Hematopoietic multipotent progenitor cell (in vitro differentiated cells): Measurements from ENCODE around the gene EPDR1. TPM values are rescaled to one million over a fixed set of nuclear protein-coding genes. Genes with fewer than 3 reads are reported as not detected.
"Not testable (repeated sequence)": the region's sequence is repeated elsewhere in the genome, so short reads cannot be mapped to it uniquely, and the experiment has no call there.

ENCODE experiments used
- DNase-seq, 3 donors: peaks; one replicate each; pipeline ENCODE4 v3.0.0-alpha.2; 2011 to 2015; ENCODE audit warnings: low read depth in 2 of 3, low spot score in 2 of 3
- total RNA-seq: library from RNA; depleted of rRNA; stranded (reverse); fragments of >200 nt; gene quantifications from one replicate; pipeline ENCODE4 v1.2.3, GENCODE V29; 2012

Gene EPDR1
- total RNA-seq, 1 donor, result 40.1 TPM

DNA sequence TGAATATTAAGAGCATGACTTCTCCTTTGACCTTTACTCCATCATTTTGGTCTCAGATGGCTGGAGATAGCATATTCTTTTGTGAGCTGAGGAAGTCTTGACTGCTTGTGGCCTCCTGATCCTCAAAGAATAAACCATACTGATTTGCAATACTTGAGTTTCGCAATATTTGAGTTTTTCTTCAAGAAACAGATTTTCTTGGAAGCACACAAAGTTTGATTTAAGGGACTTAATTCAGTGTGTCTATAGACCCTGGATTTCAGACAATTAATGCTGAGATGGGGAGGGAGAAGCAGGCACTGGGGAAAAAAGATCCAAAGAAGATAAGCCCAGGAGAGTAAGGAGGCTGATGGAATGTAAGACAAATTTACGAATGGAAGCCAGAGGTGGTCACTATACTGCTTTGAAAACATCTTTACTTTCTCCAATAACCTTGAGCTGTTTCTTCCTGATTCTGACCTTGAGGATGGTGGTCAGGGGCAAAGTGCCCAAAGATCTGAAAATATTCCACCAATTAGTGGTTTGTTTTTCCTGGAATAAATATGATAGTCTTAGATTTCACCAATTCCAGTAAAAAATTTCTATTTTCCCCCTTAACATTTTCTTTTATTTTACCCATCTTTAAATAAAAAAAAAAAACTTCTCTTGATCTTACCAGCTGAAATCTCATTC is 7.5 kb downstream of the EPDR1 start:
- DNase-seq, result no peak

DNA sequence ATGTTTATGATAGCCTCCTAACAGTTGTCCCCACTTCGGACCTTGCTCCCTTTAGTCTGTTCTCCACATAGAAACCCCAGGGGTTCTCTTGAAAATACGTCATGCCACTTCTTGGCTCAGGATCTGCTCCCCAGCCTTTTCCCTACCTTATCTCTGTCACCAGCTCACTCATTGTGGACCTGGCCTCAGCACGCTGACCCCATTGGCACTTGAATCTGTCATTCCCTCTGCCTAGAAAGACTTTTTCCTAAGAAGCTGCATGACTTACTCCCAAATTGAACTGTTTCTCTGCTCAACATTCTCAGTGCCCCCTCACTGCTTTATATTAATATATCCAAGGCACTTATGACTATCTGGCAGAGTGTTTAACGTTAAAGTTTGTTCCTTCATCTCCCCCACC is 8.4 kb downstream of the EPDR1 start:
- no peak for DNase-seq

DNA sequence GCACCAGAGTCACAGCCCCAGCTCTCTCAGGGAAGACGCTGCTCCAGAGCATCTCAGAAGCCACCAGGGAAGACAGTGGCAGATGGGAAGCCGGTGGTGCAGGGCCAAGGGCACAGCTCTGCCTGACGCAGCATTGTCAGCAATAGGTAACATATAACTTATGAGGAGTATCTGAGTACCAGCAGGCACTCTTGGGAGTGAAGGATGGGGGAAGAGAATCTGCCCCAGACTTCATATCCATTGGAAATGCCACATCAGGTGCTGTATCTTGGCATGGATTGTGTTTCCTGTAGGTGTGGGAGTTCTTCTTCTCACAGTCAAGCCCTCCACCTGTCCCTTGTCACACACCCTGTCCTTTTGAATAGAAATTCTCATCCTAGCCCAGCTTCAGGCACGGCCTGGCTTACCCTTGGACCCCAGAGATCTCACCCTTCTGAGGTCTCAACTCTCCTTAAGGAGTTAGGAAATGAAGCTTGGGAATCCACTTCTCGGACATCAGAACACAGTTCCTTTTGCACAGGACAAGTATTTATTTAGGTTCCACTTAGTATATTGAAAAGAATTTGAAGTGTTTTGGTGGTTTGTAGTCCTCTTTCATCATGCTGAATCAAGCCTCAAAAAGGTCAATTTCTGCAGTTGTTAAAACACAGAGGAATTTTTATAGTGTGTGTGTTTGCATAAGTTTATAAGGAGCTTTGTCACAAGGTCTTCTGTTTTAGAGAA is 9.9 kb downstream of the EPDR1 start:
- no peak for DNase-seq

DNA sequence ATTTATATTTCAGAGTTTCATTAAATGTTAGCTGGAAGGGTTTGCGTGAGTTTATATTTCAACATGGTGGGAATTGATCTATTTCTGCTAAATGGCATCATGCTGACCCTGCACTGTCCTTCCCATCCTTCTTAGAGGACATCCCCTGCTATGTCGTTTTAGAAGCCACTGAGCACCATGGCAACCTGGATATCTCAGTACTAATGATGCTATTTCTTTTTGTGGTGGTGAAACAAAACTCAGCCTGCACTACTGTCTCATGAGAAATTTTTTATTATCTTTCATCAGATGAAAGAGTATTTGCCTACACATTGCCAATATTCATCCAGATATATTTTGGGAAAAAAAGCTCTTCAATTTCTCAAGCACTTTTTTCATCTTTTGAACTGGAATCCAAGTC is 12.1 kb downstream of the EPDR1 start:
- no peak for DNase-seq

DNA sequence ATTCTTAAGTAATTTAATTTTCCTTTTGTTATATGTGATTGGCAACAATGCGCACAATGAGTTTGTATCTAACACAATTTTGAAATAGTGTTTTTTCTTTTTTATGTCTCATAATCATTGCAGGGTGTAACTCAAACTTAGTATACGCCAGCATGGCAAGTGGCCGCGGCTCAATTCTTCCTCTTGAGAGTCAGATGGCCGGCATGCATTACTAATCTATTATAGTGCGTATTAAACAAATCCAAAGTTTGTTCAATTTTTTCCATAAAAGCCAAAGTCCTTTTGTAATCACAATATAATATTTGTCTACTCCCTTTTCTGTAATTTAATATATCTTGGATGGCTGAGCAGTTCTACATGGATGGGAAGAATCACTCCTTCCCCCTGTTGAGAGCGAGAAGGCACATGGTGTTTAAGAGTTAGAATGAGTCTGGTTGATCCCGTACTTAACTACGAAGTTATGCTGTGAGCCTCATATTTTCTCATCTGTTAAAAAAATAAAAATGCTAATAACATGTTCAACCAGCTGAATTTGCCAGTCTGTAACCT is 12.7 kb downstream of the EPDR1 start:
- DNase-seq, result no peak

DNA sequence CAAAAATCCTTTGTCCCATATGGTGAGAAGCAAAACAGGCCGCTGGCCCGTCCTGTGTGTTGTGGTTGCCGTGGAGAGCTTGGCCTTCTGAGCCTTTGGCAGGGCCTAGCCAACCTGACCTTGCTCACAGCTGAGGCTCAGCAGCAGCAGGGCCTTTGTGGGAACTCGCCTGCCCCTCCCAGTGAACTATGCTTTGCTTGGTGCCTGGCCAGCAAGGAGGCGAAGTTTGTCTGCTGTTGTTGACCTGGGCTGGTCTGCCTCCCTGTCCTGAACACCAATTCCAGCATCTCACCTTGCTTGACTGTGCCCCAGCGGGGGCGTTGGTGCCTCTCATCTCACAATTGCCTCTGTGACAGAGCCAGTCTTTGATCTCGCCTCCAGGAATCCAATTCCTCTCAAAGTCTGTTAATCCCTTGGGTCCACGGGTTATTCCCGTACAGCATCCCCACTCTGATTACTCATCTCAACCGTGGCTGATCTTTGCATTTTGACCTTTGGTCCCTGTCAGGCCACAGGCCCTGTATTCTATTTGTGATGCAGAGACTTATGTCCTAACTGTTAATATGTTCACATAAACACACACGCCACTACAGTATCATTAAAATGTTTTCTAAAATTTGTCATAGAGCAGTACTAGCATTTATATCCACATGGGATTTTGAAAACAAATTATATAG is 22.6 kb downstream of the EPDR1 start:
- DNase-seq, result no peak

DNA sequence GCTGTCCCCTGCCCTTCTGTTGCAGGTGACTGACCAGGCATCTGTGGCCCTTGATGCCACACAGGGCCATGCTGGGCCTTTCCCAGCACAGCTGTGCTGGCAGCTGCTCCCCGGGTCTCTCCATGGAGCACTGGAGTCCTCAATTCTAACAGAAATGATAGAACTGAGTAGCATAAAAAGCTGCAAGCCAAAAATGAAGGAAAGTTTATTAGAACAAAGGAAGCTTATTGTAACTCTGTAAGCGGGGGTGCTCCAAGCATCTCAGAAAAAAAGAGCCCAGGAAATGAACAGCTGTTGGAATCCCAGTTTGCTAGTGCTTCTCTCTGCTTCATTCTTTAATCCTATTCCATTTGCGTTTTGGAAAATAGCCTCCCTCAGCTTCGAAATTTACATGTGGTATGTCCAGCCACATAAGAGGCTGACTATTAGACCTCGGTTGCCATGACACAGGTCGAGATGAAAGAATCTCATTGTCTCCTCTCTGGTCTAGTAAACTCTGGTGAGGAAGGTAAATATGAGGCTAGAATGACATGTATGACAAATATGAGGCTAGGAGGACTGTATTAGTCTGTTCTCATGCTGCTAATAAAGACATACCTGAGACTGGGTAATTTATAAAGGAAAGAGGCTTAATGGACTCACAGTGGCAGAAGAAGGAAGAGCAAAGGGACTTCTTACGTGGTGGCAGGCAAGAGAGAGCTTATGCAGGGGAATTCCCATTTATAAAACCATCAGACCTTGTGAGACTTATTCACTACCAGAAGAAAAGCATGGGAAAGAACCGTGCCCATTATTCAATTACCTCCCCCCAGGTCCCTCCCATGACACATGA is 23.7 kb downstream of the EPDR1 start:
- DNase-seq, result no peak

DNA sequence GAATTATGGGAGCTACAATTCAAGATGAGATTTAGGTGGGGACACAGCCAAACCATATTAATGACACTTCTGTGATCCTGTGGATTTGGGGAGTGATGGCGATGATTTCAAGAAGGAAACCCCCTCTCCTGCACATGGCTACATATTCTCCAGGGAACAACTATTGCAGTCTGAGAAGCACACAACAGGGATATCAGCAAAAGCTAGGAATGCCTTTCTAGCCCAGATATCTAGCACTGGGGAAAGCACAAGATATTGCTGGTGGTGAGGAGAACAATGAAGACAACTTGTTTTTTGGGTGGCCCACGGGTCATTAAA is 24.3 kb downstream of the EPDR1 start:
- DNase-seq, result no peak

DNA sequence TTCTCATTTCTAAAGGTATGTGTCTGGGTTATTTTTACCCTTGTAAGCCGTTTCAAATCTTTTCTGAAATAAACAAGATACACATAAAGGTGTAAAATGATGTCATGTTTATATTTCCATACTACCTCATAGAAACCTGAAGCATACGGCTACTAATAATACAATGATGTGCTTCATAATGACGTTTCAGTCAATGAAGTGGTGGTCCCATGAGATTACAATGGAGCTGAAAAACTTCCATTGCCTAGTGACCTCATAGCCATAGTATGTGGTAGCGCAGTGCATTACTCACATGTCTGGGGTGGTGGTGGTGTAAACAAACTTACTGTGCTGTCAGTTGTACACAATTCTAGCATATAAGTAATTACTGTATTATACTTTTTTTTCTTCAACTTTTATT is 24.9 kb downstream of the EPDR1 start:
- no peak for DNase-seq

DNA sequence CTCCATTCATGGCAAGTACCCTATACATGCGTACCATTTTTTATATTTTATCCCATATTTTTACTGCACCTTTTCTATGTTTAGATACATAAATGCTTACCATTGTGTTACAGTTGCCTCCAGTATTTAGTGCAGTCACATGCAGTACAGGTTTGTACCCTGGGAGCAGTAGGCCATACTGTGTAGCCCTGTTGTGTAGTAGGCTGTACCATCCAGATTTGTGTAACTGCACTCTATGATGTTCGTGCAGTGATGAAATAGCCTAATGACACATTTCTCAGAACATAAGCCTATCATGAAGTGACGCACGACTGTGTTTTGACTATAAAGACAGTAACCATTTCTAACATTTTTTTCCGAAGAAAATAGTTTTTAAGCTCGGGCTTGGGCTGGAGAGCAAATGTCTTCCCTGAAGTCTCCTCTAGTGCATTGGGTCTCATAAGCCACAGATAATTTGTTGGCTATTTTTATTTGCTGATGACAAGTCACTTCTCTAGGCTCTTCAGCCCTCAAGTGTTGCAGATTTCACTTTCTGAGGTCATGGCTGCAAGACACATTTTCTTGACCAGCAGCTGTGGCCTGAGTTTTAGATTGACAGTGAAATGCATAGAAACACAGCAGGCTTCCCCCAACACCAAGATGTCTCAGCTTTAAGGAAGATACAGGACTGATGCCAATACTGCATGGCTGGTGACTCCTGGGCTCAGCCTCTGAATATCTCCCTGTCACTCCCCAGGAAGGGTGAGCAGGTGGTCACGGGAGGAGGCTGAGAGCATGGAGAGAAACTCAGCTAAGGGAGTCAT is 26.9 kb downstream of the EPDR1 start:
- no peak for DNase-seq

DNA sequence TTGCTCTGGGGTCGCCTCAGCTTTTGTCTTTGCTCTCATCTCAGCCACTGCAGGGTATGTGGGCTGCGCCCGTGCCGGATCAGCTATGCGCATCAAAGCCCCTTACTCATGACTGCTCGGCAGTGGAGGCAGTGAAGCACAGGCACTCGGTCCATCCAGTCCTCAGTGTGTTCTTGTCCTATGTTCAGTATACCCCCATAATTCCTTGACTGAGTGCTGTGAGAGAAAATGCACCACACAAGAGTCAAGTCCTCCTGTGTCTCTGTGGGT is 27.4 kb downstream of the EPDR1 start:
- DNase-seq, result no peak

DNA sequence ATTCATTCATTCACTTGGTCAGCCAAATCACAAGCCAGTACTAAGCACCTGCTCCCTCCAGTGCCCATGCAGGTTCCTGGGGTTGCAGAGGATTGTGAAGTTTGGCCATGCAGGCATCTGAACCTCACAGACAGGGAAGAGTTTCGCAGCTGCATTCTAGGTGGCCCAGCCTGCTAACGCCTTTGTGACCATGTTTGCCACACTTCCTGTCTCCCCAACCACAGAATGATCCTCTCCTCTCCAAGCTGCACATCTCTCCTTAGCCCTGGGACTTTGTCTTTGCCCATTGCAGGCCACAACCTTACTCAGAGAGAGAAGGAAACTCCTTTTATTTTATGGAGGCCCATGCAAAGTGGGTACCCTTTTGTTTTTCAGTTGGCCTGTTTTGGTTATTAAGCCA is 31.8 kb downstream of the EPDR1 start:
- DNase-seq, result peak in 1 of 3 donors; percentile 19

DNA sequence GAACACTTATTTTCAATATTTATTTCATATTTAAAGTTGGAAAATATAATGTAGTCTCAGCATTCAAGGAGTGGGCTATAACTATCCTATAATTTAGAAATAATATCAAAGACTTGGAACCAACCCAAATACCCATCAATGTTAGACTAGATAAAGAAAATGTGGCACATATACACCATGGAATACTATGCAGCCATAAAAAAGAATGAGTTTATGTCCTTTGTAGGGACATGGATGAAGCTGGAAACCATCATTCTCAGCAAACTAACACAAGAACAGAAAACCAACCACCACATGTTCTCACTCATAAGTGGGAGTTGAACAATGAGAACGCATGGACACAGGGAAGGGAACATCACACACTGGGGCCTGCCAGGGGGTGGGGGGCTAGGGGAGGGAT is 33.8 kb downstream of the EPDR1 start:
- DNase-seq, result not testable (repeated sequence)

DNA sequence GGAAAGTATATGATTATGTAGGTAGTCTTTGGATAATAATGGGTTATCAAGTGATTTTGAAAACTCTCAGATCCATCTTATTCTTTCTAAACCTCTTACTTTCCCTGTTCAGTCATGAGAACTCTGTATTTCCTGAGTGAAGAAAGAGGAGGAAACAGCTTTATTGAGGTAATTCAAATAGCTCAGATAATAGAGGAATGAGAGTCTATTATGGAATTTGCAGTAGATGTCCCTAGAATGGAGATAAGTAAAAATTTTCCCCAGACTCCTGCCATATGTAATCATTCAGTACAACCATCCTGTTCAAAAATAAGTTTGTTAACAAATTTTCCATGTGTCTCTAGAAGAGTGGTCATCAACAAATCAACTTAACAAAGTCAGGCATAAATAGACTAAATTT is 36.4 kb downstream of the EPDR1 start:
- DNase-seq, result no peak

DNA sequence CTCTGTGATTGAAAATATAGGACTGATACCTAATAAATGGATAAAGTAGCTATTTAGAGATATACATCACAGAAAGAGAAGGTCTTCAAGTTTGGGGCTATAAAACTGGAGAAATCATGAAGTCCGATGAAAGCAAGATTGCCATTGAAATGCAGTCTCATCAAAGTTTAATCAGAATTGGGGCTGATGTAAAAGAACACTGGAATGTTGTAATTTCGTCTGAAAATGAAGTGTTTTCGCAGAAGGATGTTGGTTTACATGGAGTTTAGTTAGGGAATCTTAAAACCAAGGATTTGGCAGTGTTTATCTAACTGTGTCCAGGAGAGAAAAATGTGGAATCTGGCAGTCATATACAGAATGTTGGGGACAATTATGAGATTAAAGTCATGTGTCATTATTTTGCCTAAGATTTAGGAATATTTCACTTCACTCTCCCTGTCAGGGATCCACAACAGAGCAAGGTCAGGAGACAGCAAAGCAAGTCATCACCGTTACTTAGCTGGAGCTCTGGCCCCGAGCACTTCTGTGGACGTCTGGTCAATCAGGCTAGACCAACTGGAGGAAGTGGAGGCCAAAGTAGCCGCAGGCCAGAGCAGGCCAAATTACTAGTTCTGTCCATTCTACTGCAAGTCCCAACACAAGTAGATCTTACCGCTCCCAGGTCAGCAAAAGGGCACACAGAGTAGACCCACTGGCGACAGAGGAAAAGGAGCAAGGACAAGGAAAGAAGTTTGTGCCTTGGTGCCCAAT is 37.0 kb downstream of the EPDR1 start:
- no peak for DNase-seq

DNA sequence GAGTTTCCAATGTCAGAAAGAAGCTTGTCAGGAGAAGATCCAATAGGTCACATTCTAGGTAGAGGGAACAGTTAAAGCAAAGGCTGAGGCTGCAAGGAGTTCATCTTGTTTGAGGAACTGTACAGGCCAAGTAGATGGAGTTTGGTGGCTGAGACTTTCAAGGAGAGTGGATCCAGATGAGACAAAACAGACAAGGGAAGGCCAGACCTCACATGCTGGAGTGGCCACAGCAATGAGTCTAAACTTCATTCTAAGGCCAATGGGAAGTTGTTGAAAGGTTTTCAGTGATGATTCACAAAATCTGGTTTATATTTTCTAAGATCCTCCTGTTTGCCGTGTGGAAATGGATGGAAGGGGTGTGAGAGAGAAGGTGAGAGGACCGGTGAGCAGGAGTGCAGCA is 40.0 kb downstream of the EPDR1 start:
- DNase-seq, result no peak

DNA sequence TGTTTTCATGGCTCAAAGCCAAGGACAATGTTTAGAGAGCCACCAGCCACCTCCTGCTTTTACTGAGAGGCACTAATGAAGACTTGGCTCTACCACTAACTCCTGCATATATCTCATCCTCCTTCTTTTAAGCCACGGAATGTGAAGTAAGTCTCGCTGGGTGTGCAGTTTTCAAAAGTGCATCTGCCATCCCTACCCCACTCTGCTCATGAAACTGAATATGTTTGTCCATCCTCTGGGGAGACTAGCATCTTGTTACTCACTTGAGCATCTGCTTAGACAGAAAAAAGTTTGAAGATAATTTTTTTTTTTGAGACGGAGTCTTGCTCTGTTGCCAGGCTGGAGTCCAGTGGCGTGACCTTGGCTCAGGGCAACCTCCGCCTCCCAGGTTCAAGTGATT is 40.8 kb downstream of the EPDR1 start:
- DNase-seq, result no peak

DNA sequence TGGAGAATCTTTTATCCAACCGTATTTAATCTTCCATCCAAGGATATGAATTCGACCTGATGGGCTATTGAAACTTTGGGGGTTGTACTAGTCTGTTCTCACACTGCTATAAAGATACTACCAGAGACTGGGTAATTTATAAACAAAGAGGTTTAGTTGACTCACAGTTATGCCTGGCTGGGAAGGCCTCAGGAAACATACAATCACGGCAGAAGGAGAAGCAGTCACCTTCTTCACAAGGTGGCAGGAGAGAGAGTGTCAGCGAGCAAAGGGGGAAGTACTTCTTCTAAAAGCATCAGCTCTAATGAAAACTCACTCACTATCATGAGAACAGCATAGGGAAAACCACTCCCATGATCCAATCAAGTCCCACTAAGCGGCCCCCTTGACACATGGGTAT is 43.8 kb downstream of the EPDR1 start:
- no peak for DNase-seq

DNA sequence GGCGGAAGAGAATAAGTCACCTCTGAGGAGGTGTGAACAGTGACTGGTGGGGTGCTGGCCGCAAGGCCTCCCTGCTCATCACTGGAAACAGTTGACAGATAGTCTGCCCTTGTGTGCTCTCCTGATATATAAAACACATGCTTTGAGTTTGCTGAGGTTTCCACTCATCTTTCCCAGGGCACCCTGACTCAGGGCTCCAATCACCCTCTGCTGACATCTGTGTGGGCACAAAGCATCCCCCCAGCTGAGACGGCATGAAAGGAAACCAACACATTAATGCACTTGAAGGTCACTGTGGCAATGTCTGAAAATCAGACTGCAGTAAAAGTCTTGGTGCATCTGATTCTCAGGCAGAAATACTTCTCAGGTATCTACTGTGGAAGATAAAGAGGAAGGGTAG is 49.8 kb downstream of the EPDR1 start:
- no peak for DNase-seq

DNA sequence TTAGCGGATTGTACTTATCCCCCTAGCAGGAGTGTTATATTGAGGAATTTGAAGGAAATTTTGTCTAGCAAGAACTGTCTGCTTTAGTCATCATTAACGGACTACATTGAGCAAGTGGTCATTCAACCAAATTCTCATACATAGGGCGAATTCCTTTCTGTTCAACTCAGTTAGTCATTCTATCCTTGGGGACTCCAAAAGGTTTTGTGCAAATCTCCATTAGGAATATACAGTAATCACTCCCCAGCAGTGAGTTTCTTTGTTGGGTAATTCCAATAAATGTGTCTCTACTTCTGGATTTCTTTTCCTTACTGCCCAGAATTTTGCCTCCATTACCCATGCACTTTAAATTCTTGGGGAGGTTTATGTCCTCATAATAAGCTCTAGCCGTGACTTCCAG is 51.1 kb downstream of the EPDR1 start:
- no peak for DNase-seq
